ENCODE data around the gene PAXX.

The PAXX gene

DNA sequence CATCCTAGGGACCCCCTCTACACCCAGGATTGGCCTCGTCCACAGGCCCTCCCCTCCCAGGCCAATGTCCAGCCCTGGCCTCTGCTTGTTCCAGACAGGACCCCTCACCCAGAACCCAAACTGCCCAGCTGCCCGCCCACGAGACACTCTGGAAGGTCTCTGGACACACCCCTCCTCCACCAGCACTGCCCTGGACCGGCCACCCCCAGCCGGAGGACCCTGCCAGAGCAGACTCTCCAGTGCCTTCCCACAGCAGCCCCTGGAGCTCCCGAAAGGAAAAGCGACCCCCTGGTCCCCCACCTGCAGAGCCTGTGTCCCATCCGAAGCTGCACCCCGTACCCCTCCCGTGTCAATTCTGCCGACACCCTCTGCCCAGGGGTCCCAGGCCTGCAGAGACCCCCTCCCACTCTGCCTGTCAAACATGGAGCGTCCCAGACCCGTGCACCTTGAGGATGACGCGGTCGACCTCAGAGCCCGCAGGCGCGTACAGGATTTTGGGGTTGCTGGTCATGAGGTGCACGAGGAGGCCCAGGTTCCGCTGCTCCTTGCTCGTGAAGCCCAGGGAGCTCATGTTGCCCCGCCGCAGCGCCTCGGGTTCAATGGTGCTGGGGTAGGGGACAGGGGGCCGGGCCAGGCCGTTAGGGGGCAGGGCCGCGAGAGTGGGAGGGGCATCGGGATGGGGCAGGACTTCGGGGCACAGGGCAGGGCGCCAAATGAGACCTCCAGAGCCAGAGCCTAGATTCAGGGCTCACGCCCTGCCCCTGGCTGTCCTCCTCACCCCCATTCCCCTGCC, 27.9 kb downstream of the PAXX start:
- H3K4me3 ChIP-seq (ENCODE audit: low read depth, low read length) = no peak overlapping the region
- TF ChIP-seq, protein P1, sequence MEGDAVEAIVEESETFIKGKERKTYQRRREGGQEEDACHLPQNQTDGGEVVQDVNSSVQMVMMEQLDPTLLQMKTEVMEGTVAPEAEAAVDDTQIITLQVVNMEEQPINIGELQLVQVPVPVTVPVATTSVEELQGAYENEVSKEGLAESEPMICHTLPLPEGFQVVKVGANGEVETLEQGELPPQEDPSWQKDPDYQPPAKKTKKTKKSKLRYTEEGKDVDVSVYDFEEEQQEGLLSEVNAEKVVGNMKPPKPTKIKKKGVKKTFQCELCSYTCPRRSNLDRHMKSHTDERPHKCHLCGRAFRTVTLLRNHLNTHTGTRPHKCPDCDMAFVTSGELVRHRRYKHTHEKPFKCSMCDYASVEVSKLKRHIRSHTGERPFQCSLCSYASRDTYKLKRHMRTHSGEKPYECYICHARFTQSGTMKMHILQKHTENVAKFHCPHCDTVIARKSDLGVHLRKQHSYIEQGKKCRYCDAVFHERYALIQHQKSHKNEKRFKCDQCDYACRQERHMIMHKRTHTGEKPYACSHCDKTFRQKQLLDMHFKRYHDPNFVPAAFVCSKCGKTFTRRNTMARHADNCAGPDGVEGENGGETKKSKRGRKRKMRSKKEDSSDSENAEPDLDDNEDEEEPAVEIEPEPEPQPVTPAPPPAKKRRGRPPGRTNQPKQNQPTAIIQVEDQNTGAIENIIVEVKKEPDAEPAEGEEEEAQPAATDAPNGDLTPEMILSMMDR (IDR thresholded peaks at IDR 0.05; ENCODE audit: low read depth, low read length) = no peak
- TF ChIP-seq MYC (IDR thresholded peaks at IDR 0.05; ENCODE audit: low read depth, low read length) = no peak
- TF ChIP-seq, protein P2, sequence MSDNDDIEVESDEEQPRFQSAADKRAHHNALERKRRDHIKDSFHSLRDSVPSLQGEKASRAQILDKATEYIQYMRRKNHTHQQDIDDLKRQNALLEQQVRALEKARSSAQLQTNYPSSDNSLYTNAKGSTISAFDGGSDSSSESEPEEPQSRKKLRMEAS (IDR thresholded peaks at IDR 0.05; ENCODE audit: low read depth, low read length) = no peak
- DNase-seq (ENCODE audit: low read depth) = no peak

DNA sequence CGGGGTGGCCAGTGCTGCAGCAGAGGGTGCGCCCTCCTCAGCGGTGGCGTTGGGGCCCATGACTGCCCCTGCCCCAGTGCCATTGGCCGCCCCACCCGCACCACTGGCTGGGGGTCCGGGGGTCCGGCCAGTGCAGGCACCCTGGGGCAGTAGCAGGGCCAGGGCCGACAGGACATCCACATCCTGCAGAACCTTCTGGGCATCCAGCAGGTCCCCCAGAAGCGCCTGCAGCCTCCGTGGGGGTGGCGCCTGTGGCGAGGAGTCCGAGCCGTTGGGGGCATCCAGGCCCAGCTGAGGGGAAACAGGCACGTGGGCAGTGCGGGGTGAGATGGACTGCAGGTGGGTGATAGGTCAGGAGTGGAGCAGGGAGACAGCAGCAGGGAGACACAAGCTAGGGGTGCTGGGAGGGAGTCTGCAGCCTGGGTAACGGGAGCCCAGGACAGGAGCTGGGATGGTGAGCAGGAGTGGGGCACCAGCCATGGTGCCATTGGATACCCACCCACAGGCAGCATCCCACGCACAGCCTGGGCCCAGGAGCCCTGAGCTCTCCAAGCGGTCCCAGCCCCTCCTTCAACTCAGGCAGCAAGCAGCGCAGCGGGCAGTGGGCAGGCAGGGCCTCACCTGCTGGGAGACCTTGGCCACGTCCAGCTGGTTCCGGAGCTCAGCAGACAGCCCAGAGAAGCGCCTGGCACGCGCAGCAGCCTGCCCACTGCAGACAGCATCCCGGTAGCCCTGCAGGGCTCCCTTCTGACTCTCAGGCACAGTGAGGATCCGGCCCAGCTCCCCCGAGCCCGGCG, 28.7 kb downstream of the PAXX start:
- no peak for DNase-seq (ENCODE audit: low read depth)
- H3K4me3 ChIP-seq (ENCODE audit: low read depth, low read length) = no peak overlapping the region
- TF ChIP-seq POLR2A (IDR thresholded peaks at IDR 0.05; ENCODE audit: extremely low read depth, insufficient read length) = no peak
- TF ChIP-seq, protein P1 (IDR thresholded peaks at IDR 0.05; ENCODE audit: low read depth, low read length) = no peak
- TF ChIP-seq, protein P2 (IDR thresholded peaks at IDR 0.05; ENCODE audit: low read depth, low read length) = no peak
- no peak for TF ChIP-seq MYC (IDR thresholded peaks at IDR 0.05; ENCODE audit: low read depth, low read length)

DNA sequence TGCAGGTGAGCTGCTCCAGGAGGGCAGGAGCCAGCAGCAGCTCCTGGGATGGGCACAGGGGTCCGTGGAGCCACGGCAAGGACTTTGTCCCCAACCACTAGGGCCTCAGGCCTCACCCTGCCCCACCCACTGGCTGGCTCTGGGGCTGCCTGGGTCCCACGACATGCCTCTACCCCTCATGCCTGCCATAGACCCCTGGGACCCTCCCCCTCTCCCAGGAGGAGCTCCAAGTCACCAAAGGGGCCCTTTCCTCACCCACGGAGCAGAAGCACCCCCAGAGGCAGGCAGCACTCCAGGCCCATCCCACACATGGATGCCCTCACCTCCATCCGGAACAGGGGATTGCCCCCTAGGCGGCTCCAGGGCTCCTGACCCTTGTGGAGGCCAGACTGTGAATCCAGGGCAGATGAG, 29.4 kb downstream of the PAXX start:
- DNase-seq (ENCODE audit: low read depth) = no peak
- no peak for TF ChIP-seq MYC (IDR thresholded peaks at IDR 0.05; ENCODE audit: low read depth, low read length)
- TF ChIP-seq, protein P1 (IDR thresholded peaks at IDR 0.05; ENCODE audit: low read depth, low read length) = no peak
- TF ChIP-seq, protein P2 (IDR thresholded peaks at IDR 0.05; ENCODE audit: low read depth, low read length) = no peak
- no peak for TF ChIP-seq POLR2A (IDR thresholded peaks at IDR 0.05; ENCODE audit: extremely low read depth, insufficient read length)
- no peak overlapping the region for H3K4me3 ChIP-seq (ENCODE audit: low read depth, low read length)

DNA sequence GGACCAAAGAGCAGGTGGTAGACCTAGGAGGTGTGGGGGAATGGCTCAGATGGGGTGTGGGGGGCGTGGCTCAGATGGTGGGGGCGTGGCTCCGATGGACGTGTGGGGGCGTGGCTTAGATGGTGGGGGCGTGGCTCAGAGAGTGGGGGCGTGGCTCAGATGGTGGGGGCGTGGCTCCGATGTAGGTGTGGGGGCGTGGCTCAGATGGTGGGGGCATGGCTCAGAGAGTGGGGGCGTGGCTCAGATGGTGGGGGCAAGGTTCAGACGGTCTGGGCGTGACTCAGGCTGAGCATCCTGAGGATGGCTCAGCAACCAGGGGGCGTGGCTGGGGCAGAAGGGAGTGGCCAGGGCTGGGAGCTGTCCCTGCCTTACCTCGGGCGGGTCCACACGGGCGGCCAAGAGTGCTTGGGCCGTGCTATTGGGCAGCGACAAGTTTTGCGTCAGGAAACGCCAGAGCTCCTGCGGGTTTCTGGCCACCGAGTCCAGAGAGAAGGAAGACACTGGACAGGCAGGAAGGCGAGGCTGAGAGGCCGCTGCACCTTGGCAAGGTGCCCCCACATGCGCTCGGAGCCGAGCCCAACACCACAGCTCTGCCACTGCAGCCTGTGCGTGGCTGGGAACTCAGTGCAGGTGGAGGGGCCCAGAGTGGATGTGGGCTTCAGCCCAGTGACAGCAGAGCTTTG, 29.9 kb downstream of the PAXX start:
- peak; percentile 83 for DNase-seq (ENCODE audit: low read depth)
- no peak for TF ChIP-seq POLR2A (IDR thresholded peaks at IDR 0.05; ENCODE audit: extremely low read depth, insufficient read length)
- no peak overlapping the region for H3K4me3 ChIP-seq (ENCODE audit: low read depth, low read length)

DNA sequence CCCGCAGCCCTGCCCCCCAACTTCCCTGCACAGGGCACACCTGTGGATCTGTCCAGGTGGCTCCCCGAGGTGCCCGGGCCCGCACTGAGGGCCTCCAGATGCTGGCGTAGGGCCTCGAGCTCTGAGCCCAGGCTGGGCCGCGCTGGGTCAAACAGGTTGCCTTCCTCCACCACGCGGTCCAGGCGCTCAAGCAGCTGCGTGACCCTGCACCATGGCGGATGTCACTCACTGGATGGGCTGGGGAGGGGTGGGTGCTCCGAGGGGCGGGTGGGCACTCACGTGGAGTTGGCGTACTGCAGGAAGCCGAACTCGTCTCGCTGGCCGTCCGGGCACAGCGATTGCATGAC, 30.4 kb downstream of the PAXX start:
- TF ChIP-seq POLR2A (IDR thresholded peaks at IDR 0.05; ENCODE audit: extremely low read depth, insufficient read length) = no peak
- TF ChIP-seq, protein P2 (IDR thresholded peaks at IDR 0.05; ENCODE audit: low read depth, low read length) = no peak
- TF ChIP-seq, protein P1 (IDR thresholded peaks at IDR 0.05; ENCODE audit: low read depth, low read length) = no peak
- no peak for TF ChIP-seq MYC (IDR thresholded peaks at IDR 0.05; ENCODE audit: low read depth, low read length)
- H3K4me3 ChIP-seq (ENCODE audit: low read depth, low read length) = no peak overlapping the region
- DNase-seq (ENCODE audit: low read depth) = no peak

DNA sequence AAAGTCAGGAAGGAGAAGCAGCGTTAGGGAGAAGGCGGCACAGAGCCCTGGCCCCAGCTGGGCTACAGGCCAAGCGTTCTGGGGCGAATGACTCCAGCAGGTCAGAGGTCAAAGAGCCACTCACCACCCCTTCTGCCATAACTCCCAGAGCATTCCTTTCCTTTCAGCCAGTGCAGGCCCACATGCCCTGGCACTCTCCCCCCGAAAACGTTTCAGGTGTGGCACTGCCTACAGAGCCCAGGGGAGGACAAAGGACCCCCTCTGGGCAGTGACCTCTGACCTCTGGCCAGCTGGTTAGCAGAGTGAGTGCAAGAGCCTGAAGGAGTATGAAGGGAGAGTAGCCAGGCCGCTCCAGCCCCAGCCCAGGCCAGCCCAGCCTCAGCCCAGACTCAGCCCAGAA, 30.9 kb downstream of the PAXX start:
- H3K4me3 ChIP-seq (ENCODE audit: low read depth, low read length) = no peak overlapping the region
- TF ChIP-seq, protein P1 (IDR thresholded peaks at IDR 0.05; ENCODE audit: low read depth, low read length) = no peak
- TF ChIP-seq POLR2A (IDR thresholded peaks at IDR 0.05; ENCODE audit: extremely low read depth, insufficient read length) = no peak
- TF ChIP-seq, protein P2 (IDR thresholded peaks at IDR 0.05; ENCODE audit: low read depth, low read length) = no peak
- TF ChIP-seq MYC (IDR thresholded peaks at IDR 0.05; ENCODE audit: low read depth, low read length) = no peak
- no peak for DNase-seq (ENCODE audit: low read depth)
